ENCODE results near the gene APBB1IP. TPM values are rescaled to one million over a fixed set of nuclear protein-coding genes. Genes with fewer than 3 reads are reported as not detected.

The APBB1IP gene
- total RNA-seq (2014; rRNA removed) (not detected in 2 replicates), Bru-seq, nascent RNA (percentile 0 among the genes with signal in this experiment), BruChase-seq, experiment 1, labeled RNA remaining after a 6-hour chase (not detected), BruChase-seq, experiment 2, labeled RNA remaining after a 2-hour chase (percentile 1 among the genes with signal in this experiment)
- long read RNA-seq: 0 reads

GRCh38 chr10:26437637-26438461, at the start of gene APBB1IP:
Gene APBB1IP, plus strand, starts transcription at chr10:26438341. Its CDS starts 53,986 bp downstream, at chr10:26492327.
- intact Hi-C loops (cut with micrococcal nuclease): no loop called here
- no peak within 1 kb of the TSS for H3K9ac ChIP-seq (ENCODE audit: low read length)
- DNase-seq (no peak), ATAC-seq (no peak)
- H3K4me2 ChIP-seq (ENCODE audit: low read length): no peak within 1 kb of the TSS
- no TSS peak for BruUV-seq (replicated peaks)
- peaks cover 33% of the 10 kb centered on the region for H3K27me3 ChIP-seq (ENCODE audit: low read length)
- H3K9me3 ChIP-seq (ENCODE audit: low read length): no peaks in the 10 kb centered on the region
- H3K79me2 ChIP-seq (ENCODE audit: low read length): no peaks in the 10 kb centered on the region
- H3K4me3 ChIP-seq (ENCODE audit: low read length): no peak within 1 kb of the TSS
- no peak within 1 kb of the TSS for H3K27ac ChIP-seq (ENCODE audit: low read length)
- no peaks in the 10 kb centered on the region for H4K20me1 ChIP-seq (ENCODE audit: low read length)
- H3F3A ChIP-seq (ENCODE audit: low read length, unreplicated experiment): no peaks in the 10 kb centered on the region
- no peaks in the 10 kb centered on the region for H3K9me2 ChIP-seq (replicated peaks; ENCODE audit: low read length)
- H2AFZ ChIP-seq (ENCODE audit: low read length): no peak within 1 kb of the TSS
- ChIA-PET POLR2A (ENCODE audit: unreplicated experiment) (no interaction called here), CTCF (no interaction called here)
- TF ChIP-seq EZH2 (IDR thresholded peaks at IDR 0.05; ENCODE audit: low read length, unreplicated experiment) (no peak), CTCF (conservative IDR thresholded peaks at IDR 0.05; ENCODE audit: low read depth, low read length) (no peak), EZH2phosphoT487 (IDR thresholded peaks at IDR 0.05; ENCODE audit: borderline replicate concordance, low read length) (no peak)
- H3K36me3 ChIP-seq (ENCODE audit: low read depth, low read length): no peaks in the 10 kb centered on the region
- H3K4me1 ChIP-seq (ENCODE audit: insufficient read depth, low read length): no peaks in the 10 kb centered on the region

GRCh38 chr10:26389533-26389932, 48.6 kb upstream of the APBB1IP start:
- ATAC-seq (no peak), DNase-seq (no peak)
- H3K4me3 ChIP-seq (ENCODE audit: low read length): no peak overlapping the region
- no TSS peak for BruUV-seq (replicated peaks)
- H2AFZ ChIP-seq (ENCODE audit: low read length): no peak overlapping the region
- H3K27ac ChIP-seq (ENCODE audit: low read length): no peak overlapping the region
- no peaks in the 10 kb centered on the region for H4K20me1 ChIP-seq (ENCODE audit: low read length)
- H3K9me2 ChIP-seq (replicated peaks; ENCODE audit: low read length): no peaks in the 10 kb centered on the region
- H3F3A ChIP-seq (ENCODE audit: low read length, unreplicated experiment): no peaks in the 10 kb centered on the region
- H3K36me3 ChIP-seq (ENCODE audit: low read depth, low read length): no peaks in the 10 kb centered on the region
- ChIA-PET CTCF (no interaction called here), POLR2A (ENCODE audit: unreplicated experiment) (no interaction called here)
- no peaks in the 10 kb centered on the region for H3K9me3 ChIP-seq (ENCODE audit: low read length)
- peaks cover 14% of the 10 kb centered on the region; the same call in 1 of the 2 replicates for H3K27me3 ChIP-seq (ENCODE audit: low read length)
- no peaks in the 10 kb centered on the region for H3K79me2 ChIP-seq (ENCODE audit: low read length)
- no peak overlapping the region for H3K9ac ChIP-seq (ENCODE audit: low read length)
- intact Hi-C loops (cut with micrococcal nuclease): no loop called here
- no peak overlapping the region for H3K4me2 ChIP-seq (ENCODE audit: low read length)
- no peak for TF ChIP-seq EZH2phosphoT487 (IDR thresholded peaks at IDR 0.05; ENCODE audit: borderline replicate concordance, low read length)
- TF ChIP-seq EZH2 (IDR thresholded peaks at IDR 0.05; ENCODE audit: low read length, unreplicated experiment): no peak
- no peak for TF ChIP-seq CTCF (conservative IDR thresholded peaks at IDR 0.05; ENCODE audit: low read depth, low read length)
- H3K4me1 ChIP-seq (ENCODE audit: insufficient read depth, low read length): no peaks in the 10 kb centered on the region

Data from PC-3 (cell line).